ENCODE data around the gene ETV6. TPM values are rescaled to one million over a fixed set of nuclear protein-coding genes. Genes with fewer than 3 reads are reported as not detected.

ETV6 gene
- total RNA-seq, 1 experiment from 2014 or later: 89.1 TPM

GRCh38 chr12:11756523-11756922 is 107.0 kb downstream of the ETV6 start:
- no TSS peak for BruUV-seq (replicated peaks)
- H3K4me3 Mint-ChIP-seq (ENCODE audit: low read depth, unreplicated experiment): no peak overlapping the region
- no peaks in the 10 kb centered on the region for H3K27me3 Mint-ChIP-seq (ENCODE audit: unreplicated experiment)
- H3K4me1 Mint-ChIP-seq (ENCODE audit: low read depth, unreplicated experiment): peaks cover 22% of the 10 kb centered on the region
- CTCF ChIA-PET: no interaction called here
- peaks cover 25% of the 10 kb centered on the region for H3K36me3 Mint-ChIP-seq (ENCODE audit: insufficient read depth, unreplicated experiment)
- no peak overlapping the region for H3K27ac Mint-ChIP-seq (ENCODE audit: unreplicated experiment)
- TF ChIP-seq CTCF (IDR thresholded peaks at IDR 0.05; ENCODE audit: unreplicated experiment): no peak
- intact Hi-C loops (cut with micrococcal nuclease; ENCODE audit: unreplicated experiment): no loop called here
- no peak for DNase-seq
- no peaks in the 10 kb centered on the region for H3K9me3 Mint-ChIP-seq (ENCODE audit: low read depth, unreplicated experiment)

GRCh38 chr12:11757095-11757494 is 107.6 kb downstream of the ETV6 start:
- no peak overlapping the region for H3K4me3 Mint-ChIP-seq (ENCODE audit: low read depth, unreplicated experiment)
- H3K4me1 Mint-ChIP-seq (ENCODE audit: low read depth, unreplicated experiment): peaks cover 25% of the 10 kb centered on the region
- CTCF ChIA-PET: no interaction called here
- no peaks in the 10 kb centered on the region for H3K27me3 Mint-ChIP-seq (ENCODE audit: unreplicated experiment)
- peaks cover 25% of the 10 kb centered on the region for H3K36me3 Mint-ChIP-seq (ENCODE audit: insufficient read depth, unreplicated experiment)
- no peak overlapping the region for H3K27ac Mint-ChIP-seq (ENCODE audit: unreplicated experiment)
- H3K9me3 Mint-ChIP-seq (ENCODE audit: low read depth, unreplicated experiment): no peaks in the 10 kb centered on the region
- BruUV-seq (replicated peaks): no TSS peak
- no peak for DNase-seq
- intact Hi-C loops (cut with micrococcal nuclease; ENCODE audit: unreplicated experiment): no loop called here
- no peak for TF ChIP-seq CTCF (IDR thresholded peaks at IDR 0.05; ENCODE audit: unreplicated experiment)

- peaks cover 25% of the 10 kb centered on the region for H3K36me3 Mint-ChIP-seq (ENCODE audit: insufficient read depth, unreplicated experiment)
- CTCF ChIA-PET: no interaction called here
- H3K9me3 Mint-ChIP-seq (ENCODE audit: low read depth, unreplicated experiment): no peaks in the 10 kb centered on the region
- H3K4me1 Mint-ChIP-seq (ENCODE audit: low read depth, unreplicated experiment): peaks cover 29% of the 10 kb centered on the region
- TF ChIP-seq CTCF (IDR thresholded peaks at IDR 0.05; ENCODE audit: unreplicated experiment): no peak
- no TSS peak for BruUV-seq (replicated peaks)
- H3K27ac Mint-ChIP-seq (ENCODE audit: unreplicated experiment): no peak overlapping the region
- DNase-seq: no peak
- no peaks in the 10 kb centered on the region for H3K27me3 Mint-ChIP-seq (ENCODE audit: unreplicated experiment)
- H3K4me3 Mint-ChIP-seq (ENCODE audit: low read depth, unreplicated experiment): no peak overlapping the region
- intact Hi-C loops (cut with micrococcal nuclease; ENCODE audit: unreplicated experiment): no loop called here
Observed at GRCh38 chr12:11757531-11757930, 108.1 kb downstream of the ETV6 start.

GRCh38 chr12:11758087-11758486 is 108.6 kb downstream of the ETV6 start:
- H3K36me3 Mint-ChIP-seq (ENCODE audit: insufficient read depth, unreplicated experiment): peaks cover 23% of the 10 kb centered on the region
- DNase-seq: no peak
- no peaks in the 10 kb centered on the region for H3K27me3 Mint-ChIP-seq (ENCODE audit: unreplicated experiment)
- no TSS peak for BruUV-seq (replicated peaks)
- TF ChIP-seq CTCF (IDR thresholded peaks at IDR 0.05; ENCODE audit: unreplicated experiment): no peak
- no peak overlapping the region for H3K27ac Mint-ChIP-seq (ENCODE audit: unreplicated experiment)
- H3K4me1 Mint-ChIP-seq (ENCODE audit: low read depth, unreplicated experiment): peaks cover 30% of the 10 kb centered on the region
- H3K4me3 Mint-ChIP-seq (ENCODE audit: low read depth, unreplicated experiment): no peak overlapping the region
- no peaks in the 10 kb centered on the region for H3K9me3 Mint-ChIP-seq (ENCODE audit: low read depth, unreplicated experiment)
- CTCF ChIA-PET: no interaction called here
- intact Hi-C loops (cut with micrococcal nuclease; ENCODE audit: unreplicated experiment): no loop called here

All from Calu3 (cell line).